Endothelial cell (in vitro differentiated cells): ENCODE measurements around the gene MAGI2. TPM values are rescaled to one million over a fixed set of nuclear protein-coding genes. Genes with fewer than 3 reads are reported as not detected.

Experiments used
- DNase-seq: peaks from one replicate; pipeline ENCODE4 v3.0.0; 2021; ENCODE audit warnings: low spot score
- H3K27ac Mint-ChIP-seq: one replicate; pipeline ENCODE4 v1.8.0; 2021; ENCODE audit warnings: mixed read lengths, inconsistent platforms; ENCODE audit not compliant: unreplicated experiment
- H3K27me3 Mint-ChIP-seq: one replicate; pipeline ENCODE4 v1.8.0; 2021; ENCODE audit warnings: mild to moderate bottlenecking, moderate library complexity, mixed read lengths, inconsistent platforms; ENCODE audit not compliant: unreplicated experiment
- H3K36me3 Mint-ChIP-seq: one replicate; pipeline ENCODE4 v1.8.0; 2021; ENCODE audit warnings: mild to moderate bottlenecking, low read depth, mixed read lengths, inconsistent platforms; ENCODE audit not compliant: unreplicated experiment
- H3K4me1 Mint-ChIP-seq: one replicate; pipeline ENCODE4 v1.8.0; 2021; ENCODE audit warnings: mild to moderate bottlenecking, mixed read lengths, inconsistent platforms; ENCODE audit not compliant: unreplicated experiment
- H3K4me3 Mint-ChIP-seq: one replicate; pipeline ENCODE4 v1.8.0; 2021; ENCODE audit warnings: mild to moderate bottlenecking, mixed read lengths, inconsistent platforms; ENCODE audit not compliant: unreplicated experiment
- H3K9me3 Mint-ChIP-seq: one replicate; pipeline ENCODE4 v1.8.0; 2021; ENCODE audit warnings: mixed read lengths, inconsistent platforms; ENCODE audit not compliant: unreplicated experiment
- CTCF ChIP-seq: fragments of 200-600 bp; sonication (generic); IDR thresholded peaks from one replicate; pipeline ENCODE4 v1.5.0; 2021; ENCODE audit warnings: antibody characterized with exemption; ENCODE audit not compliant: unreplicated experiment
- total RNA-seq: library from RNA; stranded (reverse); fragmentation: NEBNext Ultra II Directional; extraction: Animal tissue kit (Norgen Biotek cat#: 25700); gene quantifications from one replicate; pipeline ENCODE4 v1.2.1, GENCODE V29; 2021; ENCODE audit not compliant: unreplicated experiment

MAGI2 gene
- total RNA-seq, 1 donor from 2014 or later = 6.3 TPM

GRCh38 chr7:78197447-78197846, 1256.0 kb downstream of the MAGI2 start:
- no peak for DNase-seq
- Mint-ChIP-seq H3K4me3 (no peak overlapping the region), H3K9me3 (no peaks in the 10 kb centered on the region), H3K27me3 (no peaks in the 10 kb centered on the region), H3K36me3 (no peaks in the 10 kb centered on the region), H3K27ac (no peak overlapping the region), H3K4me1 (peaks cover 4% of the 10 kb centered on the region)
- no peak for TF ChIP-seq CTCF

DNA sequence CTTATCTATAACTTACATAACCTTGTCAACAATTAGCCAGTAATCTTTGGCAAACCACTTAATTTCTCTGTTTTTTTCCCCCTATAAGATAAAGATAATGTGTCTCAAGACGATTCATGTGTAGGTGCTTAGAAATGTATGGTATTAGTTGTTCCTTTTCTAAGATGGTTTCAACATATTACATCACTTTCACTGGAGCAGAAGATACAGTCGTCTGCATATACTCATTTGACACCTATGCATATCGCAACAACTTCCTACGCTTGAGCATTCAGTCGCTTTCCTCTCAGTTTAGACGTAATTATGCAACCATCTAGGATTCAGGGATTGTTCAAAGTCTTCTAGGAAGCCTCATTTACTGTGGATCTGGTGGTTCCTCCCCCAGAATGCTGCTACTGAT, 1258.2 kb downstream of the MAGI2 start:
- Mint-ChIP-seq H3K9me3 (no peaks in the 10 kb centered on the region), H3K27me3 (no peaks in the 10 kb centered on the region), H3K4me1 (peaks cover 4% of the 10 kb centered on the region), H3K36me3 (no peaks in the 10 kb centered on the region), H3K4me3 (no peak overlapping the region), H3K27ac (no peak overlapping the region)
- no peak for TF ChIP-seq CTCF
- DNase-seq = no peak

DNA sequence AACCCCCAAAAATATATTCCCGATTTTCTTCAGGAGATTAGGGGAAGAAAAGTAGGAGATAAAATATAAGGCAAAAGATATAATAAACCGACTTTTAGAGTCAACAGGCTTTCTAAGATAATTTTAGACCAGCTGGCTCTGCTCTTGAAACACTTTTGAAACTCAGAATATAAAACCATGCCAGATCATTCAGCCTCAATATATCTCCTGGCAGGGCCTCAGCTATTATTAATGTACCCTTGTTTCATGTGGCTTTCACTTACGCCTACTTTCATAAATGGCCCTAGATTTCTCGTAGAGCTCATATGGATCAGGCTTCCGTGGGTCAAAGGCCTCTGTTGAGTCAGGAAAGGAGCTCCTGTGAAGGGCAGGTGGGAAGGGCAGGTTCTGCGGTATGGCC, 1258.9 kb downstream of the MAGI2 start:
- no peaks in the 10 kb centered on the region for H3K9me3 Mint-ChIP-seq
- H3K27ac Mint-ChIP-seq = no peak overlapping the region
- no peak for DNase-seq
- no peak for TF ChIP-seq CTCF
- no peak overlapping the region for H3K4me3 Mint-ChIP-seq
- no peaks in the 10 kb centered on the region for H3K27me3 Mint-ChIP-seq
- H3K36me3 Mint-ChIP-seq = no peaks in the 10 kb centered on the region
- peaks cover 4% of the 10 kb centered on the region for H3K4me1 Mint-ChIP-seq

DNA sequence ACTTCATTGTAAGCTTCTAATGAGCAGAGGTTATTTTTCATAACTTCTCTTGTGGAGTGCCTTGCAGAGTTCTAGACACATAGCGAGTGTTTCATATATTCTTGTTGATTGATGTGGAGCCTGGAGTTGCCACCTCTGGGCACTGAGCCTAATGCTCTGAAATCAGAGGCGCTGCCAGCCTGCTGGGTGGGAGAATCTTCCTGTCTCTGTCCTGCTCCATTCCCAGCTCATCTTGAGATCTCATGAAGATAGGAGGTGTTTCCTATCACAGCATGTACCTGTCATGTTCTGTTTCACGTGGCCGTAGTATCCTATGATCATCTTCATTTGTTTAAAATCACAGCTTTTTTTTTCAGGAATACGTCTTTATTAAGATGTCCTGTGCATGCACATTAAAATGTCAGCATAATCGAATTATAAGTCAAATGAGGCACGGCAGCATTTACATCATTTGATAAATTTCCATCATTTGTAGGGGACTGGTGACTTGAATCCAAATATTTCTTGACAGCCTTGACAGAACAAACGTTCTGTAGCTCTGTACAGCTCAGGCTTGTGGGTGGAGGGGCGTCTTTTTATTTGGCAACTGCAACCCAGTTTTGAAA, 1261.9 kb downstream of the MAGI2 start:
- no peak overlapping the region for H3K4me3 Mint-ChIP-seq
- peaks cover 4% of the 10 kb centered on the region for H3K4me1 Mint-ChIP-seq
- no peak for DNase-seq
- no peaks in the 10 kb centered on the region for H3K36me3 Mint-ChIP-seq
- no peaks in the 10 kb centered on the region for H3K27me3 Mint-ChIP-seq
- no peaks in the 10 kb centered on the region for H3K9me3 Mint-ChIP-seq
- no peak overlapping the region for H3K27ac Mint-ChIP-seq
- TF ChIP-seq CTCF = no peak

DNA sequence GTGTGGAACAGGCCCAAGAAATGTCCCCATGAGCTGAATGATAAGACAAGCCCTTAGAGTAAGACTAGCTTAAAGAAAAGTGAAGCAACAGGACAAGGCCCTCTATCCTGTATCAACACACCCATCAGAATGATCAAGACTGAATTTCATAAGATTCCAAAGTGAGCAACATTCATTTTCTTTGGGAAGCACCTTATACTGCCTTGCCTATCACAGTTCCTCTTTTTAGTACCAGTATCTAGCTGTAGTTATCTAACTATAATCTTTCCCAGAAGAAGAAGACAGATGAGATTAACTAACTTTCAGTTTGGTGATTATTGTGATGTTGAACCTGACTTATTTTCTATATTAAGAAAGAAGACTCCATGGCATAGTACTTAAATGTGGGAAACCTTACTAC, 1263.7 kb downstream of the MAGI2 start:
- DNase-seq = no peak
- H3K36me3 Mint-ChIP-seq = no peaks in the 10 kb centered on the region
- H3K27ac Mint-ChIP-seq = no peak overlapping the region
- no peaks in the 10 kb centered on the region for H3K9me3 Mint-ChIP-seq
- no peak for TF ChIP-seq CTCF
- peaks cover 4% of the 10 kb centered on the region for H3K4me1 Mint-ChIP-seq
- no peaks in the 10 kb centered on the region for H3K27me3 Mint-ChIP-seq
- no peak overlapping the region for H3K4me3 Mint-ChIP-seq
